Vagina (tissue), 2 donors: ENCODE data around the gene RBM25.

Source experiments
- POLR2A ChIP-seq, 2 donors: fragments of 450-650 bp; IDR thresholded peaks; one replicate each; pipeline ENCODE4 v1.6.1; 2017; ENCODE audit warnings: antibody characterized with exemption in 2 of 2, mild to moderate bottlenecking in 2 of 2, moderate library complexity in 2 of 2
- POLR2AphosphoS5 ChIP-seq, 2 donors: sonication (generic); formaldehyde crosslinking; IDR thresholded peaks; one replicate each; pipeline ENCODE4 v1.9.0; 2017; ENCODE audit warnings: antibody characterized with exemption in 2 of 2, mild to moderate bottlenecking in 2 of 2, low read depth in 1 of 2; ENCODE audit not compliant: insufficient read depth in 1 of 2
- TF ChIP-seq, protein P1 (sequence below), 3 experiments: fragments of 450-650 bp in 2 of 3; fragments of 200-600 bp in 1 of 3; sonication (generic) in 1 of 3; IDR thresholded peaks; one replicate each; pipeline ENCODE4 v1.5.1; 2017 to 2019; ENCODE audit warnings: antibody characterized with exemption in 3 of 3, mild to moderate bottlenecking in 2 of 3, moderate library complexity in 2 of 3

DNA sequence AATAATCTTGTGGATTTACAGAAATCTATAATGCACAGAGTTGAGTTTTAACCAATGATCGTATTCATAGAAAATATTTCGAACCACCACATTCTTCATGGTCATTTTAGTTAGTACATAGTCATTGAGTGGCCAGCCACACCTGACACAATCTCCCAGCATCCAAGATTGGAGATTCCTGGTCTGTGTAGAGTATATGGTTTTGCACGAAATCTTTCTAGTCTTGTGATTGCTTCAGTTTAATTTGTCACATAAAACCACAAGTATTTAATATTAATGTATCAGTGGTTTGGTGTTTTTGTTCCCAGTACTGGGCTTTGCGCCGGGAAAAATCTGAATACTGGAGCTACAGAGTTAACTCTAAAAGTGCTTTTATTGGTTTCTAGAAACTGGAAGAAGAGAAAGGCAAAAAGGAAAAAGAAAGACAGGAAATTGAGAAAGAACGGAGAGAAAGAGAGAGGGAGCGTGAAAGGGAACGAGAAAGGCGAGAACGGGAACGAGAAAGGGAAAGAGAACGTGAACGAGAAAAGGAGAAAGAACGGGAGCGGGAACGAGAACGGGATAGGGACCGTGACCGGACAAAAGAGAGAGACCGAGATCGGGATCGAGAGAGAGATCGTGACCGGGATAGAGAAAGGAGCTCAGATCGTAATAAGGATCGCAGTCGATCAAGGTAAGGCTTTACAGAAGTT, 44.6 kb downstream of the RBM25 start:
- TF ChIP-seq, protein P1, sequence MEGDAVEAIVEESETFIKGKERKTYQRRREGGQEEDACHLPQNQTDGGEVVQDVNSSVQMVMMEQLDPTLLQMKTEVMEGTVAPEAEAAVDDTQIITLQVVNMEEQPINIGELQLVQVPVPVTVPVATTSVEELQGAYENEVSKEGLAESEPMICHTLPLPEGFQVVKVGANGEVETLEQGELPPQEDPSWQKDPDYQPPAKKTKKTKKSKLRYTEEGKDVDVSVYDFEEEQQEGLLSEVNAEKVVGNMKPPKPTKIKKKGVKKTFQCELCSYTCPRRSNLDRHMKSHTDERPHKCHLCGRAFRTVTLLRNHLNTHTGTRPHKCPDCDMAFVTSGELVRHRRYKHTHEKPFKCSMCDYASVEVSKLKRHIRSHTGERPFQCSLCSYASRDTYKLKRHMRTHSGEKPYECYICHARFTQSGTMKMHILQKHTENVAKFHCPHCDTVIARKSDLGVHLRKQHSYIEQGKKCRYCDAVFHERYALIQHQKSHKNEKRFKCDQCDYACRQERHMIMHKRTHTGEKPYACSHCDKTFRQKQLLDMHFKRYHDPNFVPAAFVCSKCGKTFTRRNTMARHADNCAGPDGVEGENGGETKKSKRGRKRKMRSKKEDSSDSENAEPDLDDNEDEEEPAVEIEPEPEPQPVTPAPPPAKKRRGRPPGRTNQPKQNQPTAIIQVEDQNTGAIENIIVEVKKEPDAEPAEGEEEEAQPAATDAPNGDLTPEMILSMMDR (IDR thresholded peaks at IDR 0.05): no peak
- TF ChIP-seq POLR2A (IDR thresholded peaks at IDR 0.05) (no peak), POLR2AphosphoS5 (IDR thresholded peaks at IDR 0.05; ENCODE audit: insufficient read depth in 1 of 2, low read depth in 1 of 2) (no peak)
